HUES48 (cell line): ENCODE results near the gene GSK3B.

ENCODE experiments used
- H3K27ac ChIP-seq: one replicate; pipeline ENCODE4 v1.7.0; 2013; ENCODE audit warnings: low read depth, low read length, inconsistent platforms
- H3K27me3 ChIP-seq: 2 replicates; pipeline ENCODE4 v1.6.1; 2013; ENCODE audit warnings: mild to moderate bottlenecking, low read length; ENCODE audit not compliant: control insufficient read depth, insufficient read depth
- H3K36me3 ChIP-seq: 2 replicates; pipeline ENCODE4 v1.6.1; 2013; ENCODE audit warnings: low read length; ENCODE audit not compliant: control insufficient read depth, insufficient read depth
- H3K4me1 ChIP-seq: 2 replicates; pipeline ENCODE4 v1.6.1; 2013; ENCODE audit warnings: mild to moderate bottlenecking, low read length; ENCODE audit not compliant: control insufficient read depth, insufficient read depth
- H3K4me3 ChIP-seq: 2 replicates; pipeline ENCODE4 v1.5.1; 2013; ENCODE audit warnings: mild to moderate bottlenecking, low read depth, low read length
- H3K9ac ChIP-seq: 2 replicates; pipeline ENCODE4 v1.6.1; 2013; ENCODE audit warnings: mild to moderate bottlenecking, low read depth, low read length, moderate library complexity
- H3K9me3 ChIP-seq: 2 replicates; pipeline ENCODE4 v1.6.1; 2013; ENCODE audit warnings: low read length; ENCODE audit not compliant: control insufficient read depth, insufficient read depth

Gene GSK3B

DNA sequence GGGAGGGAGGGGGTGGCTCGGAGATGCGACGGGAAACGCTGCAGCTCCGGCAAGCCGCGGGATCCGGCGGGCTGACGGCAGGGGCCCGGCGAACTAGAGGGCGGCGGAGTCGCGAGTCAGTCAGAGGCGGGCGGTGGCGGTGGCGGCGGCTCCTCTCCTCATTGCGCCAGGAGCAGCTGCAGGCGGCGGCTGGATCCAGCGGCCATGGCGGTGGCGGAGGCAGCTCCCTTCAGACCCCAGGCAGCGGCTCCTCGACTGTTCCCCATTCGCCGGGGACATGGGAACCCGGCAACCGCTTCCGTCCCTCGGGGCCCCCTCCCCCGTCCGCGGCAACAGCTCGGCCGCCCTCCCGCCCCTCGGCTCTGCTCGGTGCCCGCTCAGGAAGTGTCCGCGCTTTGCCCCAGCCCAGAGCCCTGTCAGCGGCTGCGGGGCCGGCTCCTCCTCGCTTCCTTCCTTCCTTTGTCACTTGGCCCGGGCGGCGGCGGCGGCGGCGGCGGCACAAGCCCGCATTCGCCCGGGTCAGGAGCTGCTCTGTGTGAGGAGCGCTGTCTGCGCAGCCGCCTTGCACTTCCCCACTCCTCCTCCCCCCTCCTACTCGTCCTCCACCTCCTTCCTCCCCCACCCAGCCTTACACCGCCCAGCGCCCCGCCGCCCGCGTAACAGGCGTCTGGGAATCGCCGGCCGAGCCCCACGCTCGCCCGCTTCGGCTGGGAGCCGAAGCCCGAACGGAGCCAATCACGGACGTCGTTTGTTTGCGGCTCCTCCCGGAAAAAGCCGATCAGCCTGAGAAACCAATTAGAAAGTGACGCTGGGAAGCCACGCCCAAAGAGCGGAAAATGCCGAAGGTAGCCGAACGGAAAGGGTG is at the start of gene GSK3B:
Gene GSK3B (minus strand): TSS at position 537 of the 865 bp plus-strand sequence. CDS start 1,013 bp downstream, outside the sequence.
- peaks cover 10% of the 10 kb centered on the region for H3K36me3 ChIP-seq
- H3K4me3 ChIP-seq = peak within 1 kb of the TSS; percentile 99
- peaks cover 19% of the 10 kb centered on the region; the same call in 1 of the 2 replicates for H3K4me1 ChIP-seq

DNA sequence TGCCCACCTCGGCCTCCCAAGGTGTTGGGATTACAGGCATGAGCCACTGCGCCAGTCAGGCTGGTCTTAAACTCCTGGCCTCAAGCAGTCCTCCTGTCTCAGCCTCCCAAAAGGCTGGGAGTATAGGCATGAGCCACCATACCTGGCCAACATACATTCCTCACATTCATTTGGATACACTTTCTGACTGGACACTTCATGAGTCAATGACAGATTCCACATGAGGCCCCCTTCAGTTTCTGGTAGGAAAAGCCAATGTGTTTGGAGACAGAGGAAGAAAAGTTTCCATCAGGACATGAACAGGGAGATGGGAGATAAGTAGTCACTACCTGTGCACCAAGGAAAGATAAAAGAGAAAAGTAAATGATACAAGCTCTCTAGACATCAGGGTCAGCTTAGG is 49.4 kb upstream of the GSK3B start:
- H3K9ac ChIP-seq = no peak overlapping the region
- H3K27ac ChIP-seq = no peak overlapping the region
- no peaks in the 10 kb centered on the region for H3K27me3 ChIP-seq
- H3K36me3 ChIP-seq = no peaks in the 10 kb centered on the region
- H3K4me3 ChIP-seq = no peak overlapping the region
- H3K9me3 ChIP-seq = no peaks in the 10 kb centered on the region
- H3K4me1 ChIP-seq = peaks cover 6% of the 10 kb centered on the region

More for the DNA sequence above, at the start of gene GSK3B:
- Histone ChIP-seq H3K27me3 (no peaks in the 10 kb centered on the region), H3K27ac (peak within 1 kb of the TSS; percentile 100), H3K9me3 (no peaks in the 10 kb centered on the region), H3K9ac (peak within 1 kb of the TSS; percentile 99)

DNA sequence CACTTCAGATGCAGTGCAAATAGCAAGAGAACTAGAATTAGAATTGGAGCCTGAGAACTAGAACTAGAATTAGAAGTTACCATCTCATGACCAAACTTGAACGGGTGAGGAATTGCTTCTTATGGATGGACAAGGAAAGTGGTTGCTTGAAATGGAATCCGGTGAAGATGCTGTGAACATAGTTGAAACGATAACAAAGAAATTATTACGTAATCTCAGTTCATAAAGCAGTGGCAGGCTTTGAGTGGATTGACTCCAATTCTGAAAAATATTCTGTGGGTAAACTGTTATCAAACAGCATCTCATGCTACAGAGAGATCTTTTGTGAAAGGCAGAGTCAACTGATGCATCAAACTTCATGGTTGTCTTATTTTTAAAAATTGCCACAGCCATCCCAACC is 48.0 kb upstream of the GSK3B start:
- H3K9me3 ChIP-seq = no peaks in the 10 kb centered on the region
- no peaks in the 10 kb centered on the region for H3K36me3 ChIP-seq
- H3K9ac ChIP-seq = no peak overlapping the region
- no peaks in the 10 kb centered on the region for H3K27me3 ChIP-seq
- no peak overlapping the region for H3K4me3 ChIP-seq
- H3K4me1 ChIP-seq = no peaks in the 10 kb centered on the region; the same call in 1 of the 2 replicates
- H3K27ac ChIP-seq = no peak overlapping the region

DNA sequence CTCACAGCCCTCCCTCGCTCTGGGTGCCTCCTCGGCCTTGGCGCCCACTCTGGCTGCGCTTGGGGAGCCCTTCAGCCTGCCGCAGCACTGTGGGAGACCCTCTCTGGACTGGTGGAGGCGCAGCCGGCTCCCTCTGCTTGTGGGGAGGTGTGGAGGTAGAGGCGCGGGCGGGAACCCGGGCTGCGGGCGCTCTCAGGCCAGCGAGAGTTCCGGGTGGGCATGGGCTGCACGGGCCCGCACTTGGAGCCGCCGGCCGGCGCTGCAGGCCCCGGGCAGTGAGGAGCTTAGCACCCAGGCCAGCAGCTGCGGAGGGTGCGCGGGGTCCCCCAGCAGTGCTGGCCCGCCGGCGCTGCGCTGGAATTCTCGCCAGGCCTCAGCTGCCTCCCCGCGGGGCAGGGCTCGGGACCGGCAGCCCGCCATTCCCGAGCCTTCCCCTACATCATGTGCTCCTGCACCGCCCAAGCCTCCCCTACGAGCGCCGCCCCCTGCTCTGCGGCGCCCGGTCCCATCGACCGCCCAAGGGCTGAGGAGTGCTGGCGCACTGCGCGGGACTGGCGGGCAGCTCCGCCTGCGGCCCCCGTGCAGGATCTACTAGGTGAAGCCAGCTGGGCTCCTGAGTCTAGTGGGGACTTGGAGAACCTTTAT is 46.0 kb upstream of the GSK3B start:
- no peak overlapping the region for H3K4me3 ChIP-seq
- H3K9me3 ChIP-seq = no peaks in the 10 kb centered on the region
- no peak overlapping the region for H3K9ac ChIP-seq
- no peaks in the 10 kb centered on the region for H3K4me1 ChIP-seq
- H3K36me3 ChIP-seq = no peaks in the 10 kb centered on the region
- no peak overlapping the region for H3K27ac ChIP-seq
- H3K27me3 ChIP-seq = no peaks in the 10 kb centered on the region

DNA sequence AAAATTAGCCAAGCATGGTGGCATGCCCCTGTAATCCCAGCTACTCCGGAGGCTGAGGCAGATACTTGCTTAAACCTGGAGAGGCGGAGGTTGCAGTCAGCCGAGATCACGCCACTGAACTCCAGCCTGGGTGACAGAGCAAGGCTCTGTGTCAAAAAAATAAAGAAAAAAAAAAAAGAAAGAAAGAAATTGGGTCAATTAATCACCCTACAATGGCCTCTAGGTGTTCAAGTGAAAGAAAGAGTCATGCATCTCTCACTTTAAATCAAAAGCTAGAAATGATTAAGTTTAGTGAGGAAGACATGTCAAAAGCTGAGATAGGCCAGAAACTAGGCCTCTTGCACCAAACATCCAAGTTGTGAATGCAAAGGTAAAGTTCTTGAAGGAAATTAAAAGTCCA is 44.9 kb upstream of the GSK3B start:
- Histone ChIP-seq H3K9me3 (no peaks in the 10 kb centered on the region), H3K4me3 (no peak overlapping the region), H3K36me3 (no peaks in the 10 kb centered on the region), H3K27ac (no peak overlapping the region), H3K4me1 (no peaks in the 10 kb centered on the region), H3K27me3 (no peaks in the 10 kb centered on the region), H3K9ac (no peak overlapping the region)

DNA sequence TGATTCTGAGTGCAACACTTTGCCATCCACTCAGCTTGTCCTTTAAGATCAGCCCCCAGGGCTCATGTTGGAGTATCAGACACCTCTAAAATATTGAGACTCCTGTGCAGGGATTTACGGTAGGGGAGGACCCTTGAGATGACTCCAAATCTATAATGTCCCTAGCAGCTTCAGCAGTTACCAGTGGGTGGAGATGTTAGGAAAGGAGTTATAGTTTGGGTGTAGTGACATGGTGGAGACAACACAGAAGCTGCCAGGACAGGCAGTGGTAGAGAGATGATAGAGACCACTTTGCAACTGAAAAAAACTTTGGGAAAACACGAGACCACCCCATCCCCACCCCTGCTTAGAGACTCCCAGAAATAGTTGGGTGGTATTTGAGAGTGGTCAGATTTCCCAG is 43.3 kb upstream of the GSK3B start:
- H3K9ac ChIP-seq = no peak overlapping the region
- H3K27ac ChIP-seq = no peak overlapping the region
- no peaks in the 10 kb centered on the region for H3K4me1 ChIP-seq

DNA sequence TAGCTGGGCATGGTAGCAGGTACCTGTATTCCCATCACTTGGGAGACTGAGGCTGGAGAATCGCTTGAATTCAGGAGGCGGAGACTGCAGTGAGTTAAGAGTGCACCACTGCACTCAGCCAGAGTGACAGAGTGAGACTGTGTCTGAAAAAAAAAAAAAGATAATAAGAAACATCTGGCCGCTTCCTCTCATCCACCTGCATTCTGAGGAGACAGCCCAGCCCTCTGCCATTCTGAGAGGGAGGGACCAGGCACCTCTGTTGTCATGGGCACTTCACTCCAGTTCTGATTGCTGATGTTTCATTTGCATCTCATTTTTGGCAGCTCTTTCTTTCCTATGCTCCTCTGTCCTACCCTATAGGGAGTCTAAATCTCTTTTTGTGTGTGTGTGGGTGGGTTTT is 36.4 kb upstream of the GSK3B start:
- Histone ChIP-seq H3K9ac (no peak overlapping the region), H3K4me1 (no peaks in the 10 kb centered on the region), H3K9me3 (no peaks in the 10 kb centered on the region), H3K36me3 (no peaks in the 10 kb centered on the region), H3K27ac (no peak overlapping the region), H3K27me3 (no peaks in the 10 kb centered on the region), H3K4me3 (no peak overlapping the region)

More for the DNA sequence above, 43.3 kb upstream of the GSK3B start:
- Histone ChIP-seq H3K36me3 (no peaks in the 10 kb centered on the region), H3K27me3 (no peaks in the 10 kb centered on the region), H3K4me3 (no peak overlapping the region), H3K9me3 (no peaks in the 10 kb centered on the region)

DNA sequence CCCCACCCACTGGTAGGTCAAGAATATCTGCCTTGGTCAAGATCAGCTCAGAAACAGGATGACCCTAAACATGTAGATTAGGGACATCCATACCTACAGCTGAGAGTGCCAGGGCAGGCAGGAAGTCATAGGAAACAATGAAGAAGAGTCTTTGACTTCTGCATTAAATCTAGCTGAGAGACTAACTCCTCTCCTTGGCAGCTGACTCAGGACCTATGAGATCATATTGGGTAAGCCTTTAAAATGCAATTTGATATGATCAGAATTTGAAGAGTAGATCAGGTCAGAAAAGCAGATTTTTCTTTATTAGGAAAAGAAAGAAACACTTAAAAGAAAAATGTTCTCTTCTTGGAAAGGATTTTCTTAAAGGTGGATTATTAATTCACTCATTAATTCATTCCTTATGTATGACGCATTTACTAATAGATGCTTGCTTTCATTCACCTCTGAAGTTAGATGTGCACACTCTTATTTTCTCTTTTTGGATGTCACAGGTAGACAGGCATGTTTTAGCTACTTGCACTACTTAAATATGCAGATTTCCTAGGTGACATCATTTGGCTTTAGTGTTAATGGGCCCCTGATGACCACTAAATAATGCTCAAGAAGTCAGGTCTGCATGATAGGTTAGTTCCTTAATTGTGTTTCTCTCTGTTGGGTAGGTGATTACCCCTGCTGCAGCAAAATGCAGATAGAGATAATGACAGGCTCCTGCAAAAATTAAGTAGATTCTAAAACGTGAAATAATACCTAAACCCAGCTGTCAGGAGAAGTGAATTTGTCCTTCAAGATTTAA is 35.7 kb upstream of the GSK3B start:
- Histone ChIP-seq H3K27me3 (no peaks in the 10 kb centered on the region), H3K4me1 (no peaks in the 10 kb centered on the region), H3K9me3 (no peaks in the 10 kb centered on the region), H3K27ac (no peak overlapping the region), H3K36me3 (no peaks in the 10 kb centered on the region), H3K4me3 (no peak overlapping the region), H3K9ac (no peak overlapping the region)

DNA sequence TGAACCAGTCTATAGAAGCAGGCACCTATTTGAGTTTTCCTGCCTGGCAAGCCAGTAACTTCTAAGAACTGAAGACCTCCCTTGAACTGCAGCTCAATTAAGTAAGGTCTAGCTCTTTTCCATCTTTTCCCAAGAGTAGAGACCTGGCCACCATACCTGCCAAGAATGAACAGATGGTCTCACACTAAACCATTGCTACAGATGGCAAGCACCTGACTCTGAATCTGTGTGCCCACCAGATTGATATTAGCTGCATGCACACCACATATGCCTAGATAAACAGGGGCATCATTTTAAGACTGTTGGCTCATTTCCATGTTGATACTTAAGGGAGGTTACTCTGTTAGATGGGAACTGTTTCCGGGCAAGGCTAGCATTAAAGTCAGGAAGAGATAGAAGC is 34.8 kb upstream of the GSK3B start:
- Histone ChIP-seq H3K9ac (no peak overlapping the region), H3K36me3 (no peaks in the 10 kb centered on the region), H3K27ac (no peak overlapping the region), H3K4me3 (no peak overlapping the region), H3K9me3 (no peaks in the 10 kb centered on the region), H3K27me3 (no peaks in the 10 kb centered on the region), H3K4me1 (no peaks in the 10 kb centered on the region)

DNA sequence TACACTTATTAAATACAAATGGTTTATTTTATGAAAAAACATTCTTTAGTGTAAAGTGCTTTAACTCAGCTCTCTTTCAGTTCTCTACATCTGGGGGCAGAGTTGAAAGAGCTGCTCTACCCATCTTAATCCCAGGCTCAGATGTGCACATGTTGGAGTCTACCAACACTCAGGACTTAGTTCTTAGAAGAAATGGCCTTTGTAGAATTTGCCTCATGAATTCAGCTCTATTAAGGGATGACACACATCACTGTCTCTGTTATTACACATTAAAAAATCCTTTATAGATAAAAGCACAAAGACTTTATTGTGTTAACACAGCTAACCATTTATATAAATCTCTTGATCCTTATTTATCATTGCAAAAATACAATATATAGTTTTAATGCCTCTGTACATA is 31.7 kb upstream of the GSK3B start:
- no peaks in the 10 kb centered on the region for H3K36me3 ChIP-seq
- no peaks in the 10 kb centered on the region for H3K4me1 ChIP-seq
- no peak overlapping the region for H3K27ac ChIP-seq
- no peak overlapping the region for H3K4me3 ChIP-seq
- no peaks in the 10 kb centered on the region for H3K9me3 ChIP-seq
- no peaks in the 10 kb centered on the region for H3K27me3 ChIP-seq
- no peak overlapping the region for H3K9ac ChIP-seq
